ENCODE measurements around the gene JAM3.
"Not testable (repeated sequence)": the region's sequence is repeated elsewhere in the genome, so short reads cannot be mapped to it uniquely, and the experiment has no call there.

DNA sequence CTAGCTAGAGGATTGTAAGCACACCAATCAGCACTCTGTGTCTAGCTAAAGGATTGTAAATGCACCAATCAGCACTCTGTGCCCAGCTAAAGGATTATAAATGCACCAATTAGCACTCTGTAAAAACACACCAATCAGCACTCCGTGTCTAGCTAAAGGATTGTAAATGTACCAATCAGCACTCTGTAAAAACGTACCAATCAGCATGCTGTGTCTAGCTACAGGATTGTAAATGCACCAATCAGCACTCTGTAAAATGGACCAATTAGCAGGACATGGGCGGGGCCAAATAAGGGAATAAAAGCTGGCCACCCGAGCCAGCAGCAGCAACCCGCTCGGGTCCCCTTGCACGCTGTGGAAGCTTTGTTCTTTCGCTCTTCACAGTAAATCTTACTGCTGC is 119.2 kb downstream of the JAM3 start:
- TF ChIP-seq, protein P1, sequence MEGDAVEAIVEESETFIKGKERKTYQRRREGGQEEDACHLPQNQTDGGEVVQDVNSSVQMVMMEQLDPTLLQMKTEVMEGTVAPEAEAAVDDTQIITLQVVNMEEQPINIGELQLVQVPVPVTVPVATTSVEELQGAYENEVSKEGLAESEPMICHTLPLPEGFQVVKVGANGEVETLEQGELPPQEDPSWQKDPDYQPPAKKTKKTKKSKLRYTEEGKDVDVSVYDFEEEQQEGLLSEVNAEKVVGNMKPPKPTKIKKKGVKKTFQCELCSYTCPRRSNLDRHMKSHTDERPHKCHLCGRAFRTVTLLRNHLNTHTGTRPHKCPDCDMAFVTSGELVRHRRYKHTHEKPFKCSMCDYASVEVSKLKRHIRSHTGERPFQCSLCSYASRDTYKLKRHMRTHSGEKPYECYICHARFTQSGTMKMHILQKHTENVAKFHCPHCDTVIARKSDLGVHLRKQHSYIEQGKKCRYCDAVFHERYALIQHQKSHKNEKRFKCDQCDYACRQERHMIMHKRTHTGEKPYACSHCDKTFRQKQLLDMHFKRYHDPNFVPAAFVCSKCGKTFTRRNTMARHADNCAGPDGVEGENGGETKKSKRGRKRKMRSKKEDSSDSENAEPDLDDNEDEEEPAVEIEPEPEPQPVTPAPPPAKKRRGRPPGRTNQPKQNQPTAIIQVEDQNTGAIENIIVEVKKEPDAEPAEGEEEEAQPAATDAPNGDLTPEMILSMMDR (IDR thresholded peaks at IDR 0.05) = not testable (repeated sequence)
- not testable (repeated sequence) for TF ChIP-seq FOXK1 (CRISPR knock-in tag; IDR thresholded peaks at IDR 0.05); SP1 (CRISPR knock-in tag; conservative IDR thresholded peaks at IDR 0.05); CREB1 (CRISPR knock-in tag; IDR thresholded peaks at IDR 0.05)
- TF ChIP-seq, protein P2, sequence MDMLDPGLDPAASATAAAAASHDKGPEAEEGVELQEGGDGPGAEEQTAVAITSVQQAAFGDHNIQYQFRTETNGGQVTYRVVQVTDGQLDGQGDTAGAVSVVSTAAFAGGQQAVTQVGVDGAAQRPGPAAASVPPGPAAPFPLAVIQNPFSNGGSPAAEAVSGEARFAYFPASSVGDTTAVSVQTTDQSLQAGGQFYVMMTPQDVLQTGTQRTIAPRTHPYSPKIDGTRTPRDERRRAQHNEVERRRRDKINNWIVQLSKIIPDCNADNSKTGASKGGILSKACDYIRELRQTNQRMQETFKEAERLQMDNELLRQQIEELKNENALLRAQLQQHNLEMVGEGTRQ (CRISPR knock-in tag; IDR thresholded peaks at IDR 0.05) = not testable (repeated sequence)
- TF ChIP-seq, protein P3, sequence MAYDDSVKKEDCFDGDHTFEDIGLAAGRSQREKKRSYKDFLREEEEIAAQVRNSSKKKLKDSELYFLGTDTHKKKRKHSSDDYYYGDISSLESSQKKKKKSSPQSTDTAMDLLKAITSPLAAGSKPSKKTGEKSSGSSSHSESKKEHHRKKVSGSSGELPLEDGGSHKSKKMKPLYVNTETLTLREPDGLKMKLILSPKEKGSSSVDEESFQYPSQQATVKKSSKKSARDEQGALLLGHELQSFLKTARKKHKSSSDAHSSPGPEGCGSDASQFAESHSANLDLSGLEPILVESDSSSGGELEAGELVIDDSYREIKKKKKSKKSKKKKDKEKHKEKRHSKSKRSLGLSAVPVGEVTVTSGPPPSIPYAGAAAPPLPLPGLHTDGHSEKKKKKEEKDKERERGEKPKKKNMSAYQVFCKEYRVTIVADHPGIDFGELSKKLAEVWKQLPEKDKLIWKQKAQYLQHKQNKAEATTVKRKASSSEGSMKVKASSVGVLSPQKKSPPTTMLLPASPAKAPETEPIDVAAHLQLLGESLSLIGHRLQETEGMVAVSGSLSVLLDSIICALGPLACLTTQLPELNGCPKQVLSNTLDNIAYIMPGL (CRISPR knock-in tag; IDR thresholded peaks at IDR 0.05) = not testable (repeated sequence)
- TF ChIP-seq, protein P4, sequence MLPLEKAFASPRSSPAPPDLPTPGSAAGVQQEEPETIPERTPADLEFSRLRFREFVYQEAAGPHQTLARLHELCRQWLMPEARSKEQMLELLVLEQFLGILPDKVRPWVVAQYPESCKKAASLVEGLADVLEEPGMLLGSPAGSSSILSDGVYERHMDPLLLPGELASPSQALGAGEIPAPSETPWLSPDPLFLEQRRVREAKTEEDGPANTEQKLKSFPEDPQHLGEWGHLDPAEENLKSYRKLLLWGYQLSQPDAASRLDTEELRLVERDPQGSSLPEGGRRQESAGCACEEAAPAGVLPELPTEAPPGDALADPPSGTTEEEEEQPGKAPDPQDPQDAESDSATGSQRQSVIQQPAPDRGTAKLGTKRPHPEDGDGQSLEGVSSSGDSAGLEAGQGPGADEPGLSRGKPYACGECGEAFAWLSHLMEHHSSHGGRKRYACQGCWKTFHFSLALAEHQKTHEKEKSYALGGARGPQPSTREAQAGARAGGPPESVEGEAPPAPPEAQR (CRISPR knock-in tag; IDR thresholded peaks at IDR 0.05) = not testable (repeated sequence)
- TF ChIP-seq, protein P5, sequence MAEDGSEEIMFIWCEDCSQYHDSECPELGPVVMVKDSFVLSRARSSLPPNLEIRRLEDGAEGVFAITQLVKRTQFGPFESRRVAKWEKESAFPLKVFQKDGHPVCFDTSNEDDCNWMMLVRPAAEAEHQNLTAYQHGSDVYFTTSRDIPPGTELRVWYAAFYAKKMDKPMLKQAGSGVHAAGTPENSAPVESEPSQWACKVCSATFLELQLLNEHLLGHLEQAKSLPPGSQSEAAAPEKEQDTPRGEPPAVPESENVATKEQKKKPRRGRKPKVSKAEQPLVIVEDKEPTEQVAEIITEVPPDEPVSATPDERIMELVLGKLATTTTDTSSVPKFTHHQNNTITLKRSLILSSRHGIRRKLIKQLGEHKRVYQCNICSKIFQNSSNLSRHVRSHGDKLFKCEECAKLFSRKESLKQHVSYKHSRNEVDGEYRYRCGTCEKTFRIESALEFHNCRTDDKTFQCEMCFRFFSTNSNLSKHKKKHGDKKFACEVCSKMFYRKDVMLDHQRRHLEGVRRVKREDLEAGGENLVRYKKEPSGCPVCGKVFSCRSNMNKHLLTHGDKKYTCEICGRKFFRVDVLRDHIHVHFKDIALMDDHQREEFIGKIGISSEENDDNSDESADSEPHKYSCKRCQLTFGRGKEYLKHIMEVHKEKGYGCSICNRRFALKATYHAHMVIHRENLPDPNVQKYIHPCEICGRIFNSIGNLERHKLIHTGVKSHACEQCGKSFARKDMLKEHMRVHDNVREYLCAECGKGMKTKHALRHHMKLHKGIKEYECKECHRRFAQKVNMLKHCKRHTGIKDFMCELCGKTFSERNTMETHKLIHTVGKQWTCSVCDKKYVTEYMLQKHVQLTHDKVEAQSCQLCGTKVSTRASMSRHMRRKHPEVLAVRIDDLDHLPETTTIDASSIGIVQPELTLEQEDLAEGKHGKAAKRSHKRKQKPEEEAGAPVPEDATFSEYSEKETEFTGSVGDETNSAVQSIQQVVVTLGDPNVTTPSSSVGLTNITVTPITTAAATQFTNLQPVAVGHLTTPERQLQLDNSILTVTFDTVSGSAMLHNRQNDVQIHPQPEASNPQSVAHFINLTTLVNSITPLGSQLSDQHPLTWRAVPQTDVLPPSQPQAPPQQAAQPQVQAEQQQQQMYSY (CRISPR knock-in tag; IDR thresholded peaks at IDR 0.05) = not testable (repeated sequence)
- TF ChIP-seq, protein P6, sequence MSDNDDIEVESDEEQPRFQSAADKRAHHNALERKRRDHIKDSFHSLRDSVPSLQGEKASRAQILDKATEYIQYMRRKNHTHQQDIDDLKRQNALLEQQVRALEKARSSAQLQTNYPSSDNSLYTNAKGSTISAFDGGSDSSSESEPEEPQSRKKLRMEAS (CRISPR knock-in tag; IDR thresholded peaks at IDR 0.05) = not testable (repeated sequence)
- TF ChIP-seq, protein P7, sequence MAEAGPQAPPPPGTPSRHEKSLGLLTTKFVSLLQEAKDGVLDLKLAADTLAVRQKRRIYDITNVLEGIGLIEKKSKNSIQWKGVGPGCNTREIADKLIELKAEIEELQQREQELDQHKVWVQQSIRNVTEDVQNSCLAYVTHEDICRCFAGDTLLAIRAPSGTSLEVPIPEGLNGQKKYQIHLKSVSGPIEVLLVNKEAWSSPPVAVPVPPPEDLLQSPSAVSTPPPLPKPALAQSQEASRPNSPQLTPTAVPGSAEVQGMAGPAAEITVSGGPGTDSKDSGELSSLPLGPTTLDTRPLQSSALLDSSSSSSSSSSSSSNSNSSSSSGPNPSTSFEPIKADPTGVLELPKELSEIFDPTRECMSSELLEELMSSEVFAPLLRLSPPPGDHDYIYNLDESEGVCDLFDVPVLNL (CRISPR knock-in tag; IDR thresholded peaks at IDR 0.05; ENCODE audit: borderline replicate concordance, low read depth) = not testable (repeated sequence)
- TF ChIP-seq, protein P8, sequence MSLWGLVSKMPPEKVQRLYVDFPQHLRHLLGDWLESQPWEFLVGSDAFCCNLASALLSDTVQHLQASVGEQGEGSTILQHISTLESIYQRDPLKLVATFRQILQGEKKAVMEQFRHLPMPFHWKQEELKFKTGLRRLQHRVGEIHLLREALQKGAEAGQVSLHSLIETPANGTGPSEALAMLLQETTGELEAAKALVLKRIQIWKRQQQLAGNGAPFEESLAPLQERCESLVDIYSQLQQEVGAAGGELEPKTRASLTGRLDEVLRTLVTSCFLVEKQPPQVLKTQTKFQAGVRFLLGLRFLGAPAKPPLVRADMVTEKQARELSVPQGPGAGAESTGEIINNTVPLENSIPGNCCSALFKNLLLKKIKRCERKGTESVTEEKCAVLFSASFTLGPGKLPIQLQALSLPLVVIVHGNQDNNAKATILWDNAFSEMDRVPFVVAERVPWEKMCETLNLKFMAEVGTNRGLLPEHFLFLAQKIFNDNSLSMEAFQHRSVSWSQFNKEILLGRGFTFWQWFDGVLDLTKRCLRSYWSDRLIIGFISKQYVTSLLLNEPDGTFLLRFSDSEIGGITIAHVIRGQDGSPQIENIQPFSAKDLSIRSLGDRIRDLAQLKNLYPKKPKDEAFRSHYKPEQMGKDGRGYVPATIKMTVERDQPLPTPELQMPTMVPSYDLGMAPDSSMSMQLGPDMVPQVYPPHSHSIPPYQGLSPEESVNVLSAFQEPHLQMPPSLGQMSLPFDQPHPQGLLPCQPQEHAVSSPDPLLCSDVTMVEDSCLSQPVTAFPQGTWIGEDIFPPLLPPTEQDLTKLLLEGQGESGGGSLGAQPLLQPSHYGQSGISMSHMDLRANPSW (CRISPR knock-in tag; conservative IDR thresholded peaks at IDR 0.05; ENCODE audit: low read depth) = not testable (repeated sequence)

Data from WTC11 (cell line).